GM18951 (cell line): Measurements from ENCODE around the gene GRIK3.

Source experiments
- POLR2A ChIP-seq: IDR thresholded peaks from 4 replicates; pipeline ENCODE4 v1.6.1; 2011; ENCODE audit warnings: mild to moderate bottlenecking; ENCODE audit not compliant: insufficient read length, insufficient read depth; ENCODE audit errors: extremely low read depth
- in situ Hi-C: fragments of 300-500 bp; cut with MboI; formaldehyde crosslinking; loops from one replicate; pipeline ENCODE4 v1.12.0; 2022; ENCODE audit warnings: low sequenced_read_pairs, mixed read lengths, inconsistent platforms; ENCODE audit not compliant: unreplicated experiment

Gene GRIK3

DNA sequence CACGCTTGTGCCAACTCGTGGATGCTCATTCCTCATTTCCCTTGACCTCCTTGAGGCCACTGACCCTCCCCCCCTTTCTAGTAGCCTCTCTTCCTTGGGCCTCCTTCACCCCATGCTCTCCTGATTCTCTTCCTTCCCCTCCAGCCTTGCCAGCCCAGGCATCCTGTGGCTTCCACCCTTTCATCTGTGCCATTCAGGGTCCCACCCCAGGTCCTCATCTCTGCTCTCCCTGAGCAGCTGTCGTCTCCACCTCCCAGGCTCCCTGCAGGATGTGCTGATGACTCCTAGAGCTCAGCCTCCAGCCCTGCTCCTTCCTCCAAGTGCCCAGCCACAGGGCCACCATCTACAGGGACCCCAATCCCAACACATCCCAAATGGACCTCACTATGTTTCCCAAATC is 197.4 kb downstream of the GRIK3 start:
- in situ Hi-C loops: no loop called here
- no peak for TF ChIP-seq POLR2A

DNA sequence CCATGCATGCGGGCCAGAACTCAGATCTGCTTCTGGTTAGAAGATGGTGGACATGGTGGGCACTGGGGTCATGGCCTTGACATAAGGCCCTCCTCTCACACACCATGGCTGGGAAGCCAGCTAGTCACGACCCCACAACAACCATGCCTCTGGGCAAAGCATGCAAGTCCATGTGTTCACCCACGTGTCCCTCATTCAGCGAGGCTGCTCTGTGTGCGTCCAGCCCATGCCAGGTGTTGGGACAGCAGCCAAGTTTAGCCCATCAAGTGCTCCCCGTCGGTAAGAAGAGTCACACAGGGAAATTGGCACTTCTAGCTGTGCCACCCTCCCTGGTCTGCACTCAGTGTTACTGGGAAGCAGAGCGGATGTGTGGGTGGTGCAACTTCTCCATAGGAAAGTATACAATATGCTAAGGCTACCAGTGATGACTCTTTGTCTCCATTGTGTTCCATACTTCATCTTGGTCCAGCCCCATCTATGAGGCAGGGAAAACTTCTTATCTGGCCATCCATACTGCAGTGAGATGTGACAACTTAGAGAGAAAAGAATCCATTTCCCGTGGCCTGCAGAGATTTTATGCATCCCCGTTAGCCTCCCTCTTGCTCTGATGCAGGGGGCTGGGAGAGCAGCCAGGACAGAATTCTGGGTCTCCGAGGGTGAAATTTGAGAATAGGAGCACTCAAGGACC is 198.0 kb downstream of the GRIK3 start:
- TF ChIP-seq POLR2A: no peak

DNA sequence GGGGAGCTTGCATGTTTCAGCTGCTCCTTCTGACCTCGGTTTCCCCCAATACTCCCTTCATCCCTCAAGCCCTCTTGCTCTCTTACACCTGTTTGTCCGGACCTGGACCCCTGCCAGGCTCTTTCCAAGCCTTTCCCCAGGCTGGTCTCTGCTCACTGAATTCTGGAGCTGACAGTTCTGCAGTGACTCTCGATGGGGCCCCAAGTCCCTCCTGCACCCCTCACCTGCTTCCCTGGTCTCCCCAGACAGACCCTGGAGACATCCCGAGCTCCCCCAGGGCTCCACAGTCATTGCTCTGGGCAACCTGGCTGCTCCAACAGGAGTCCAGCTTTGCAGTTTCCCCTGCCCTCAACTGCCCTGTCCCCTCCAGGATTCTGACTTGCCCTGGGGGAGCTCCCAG is 198.6 kb downstream of the GRIK3 start:
- no peak for TF ChIP-seq POLR2A
- in situ Hi-C loops: no loop called here

More for the DNA sequence above, 198.0 kb downstream of the GRIK3 start:
- in situ Hi-C loops: no loop called here

DNA sequence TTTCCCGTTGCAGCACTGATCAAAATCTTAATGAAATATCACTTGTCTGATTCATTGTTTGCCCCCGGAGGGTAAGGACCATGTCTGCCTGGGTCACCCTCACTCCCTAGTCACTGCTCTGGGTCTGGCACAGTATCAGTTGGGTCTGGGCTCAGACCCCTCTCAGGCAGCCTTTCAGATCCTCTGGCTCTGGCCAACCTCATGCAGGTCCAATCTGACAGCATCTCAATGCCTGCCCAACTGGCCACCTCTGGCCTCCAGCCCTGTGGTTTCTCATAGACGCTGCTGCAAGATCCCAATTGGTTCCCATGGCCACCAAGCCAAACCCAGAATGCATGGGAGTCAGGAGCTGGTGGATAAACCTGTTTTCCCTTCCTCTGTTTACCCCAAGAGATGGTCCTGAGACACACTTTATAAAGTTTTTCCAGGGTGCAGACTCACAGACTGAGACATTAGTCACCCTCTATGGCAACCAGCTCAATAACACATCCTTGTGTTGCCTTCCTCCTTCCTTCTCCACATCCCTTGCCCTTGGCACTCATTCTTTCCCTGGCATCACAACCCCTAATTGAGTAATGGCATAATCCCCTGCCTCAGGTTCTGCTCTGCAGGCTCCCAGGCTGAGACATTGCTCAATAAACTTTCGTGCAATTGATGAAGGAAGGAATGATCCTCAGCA is 199.2 kb downstream of the GRIK3 start:
- TF ChIP-seq POLR2A: no peak

DNA sequence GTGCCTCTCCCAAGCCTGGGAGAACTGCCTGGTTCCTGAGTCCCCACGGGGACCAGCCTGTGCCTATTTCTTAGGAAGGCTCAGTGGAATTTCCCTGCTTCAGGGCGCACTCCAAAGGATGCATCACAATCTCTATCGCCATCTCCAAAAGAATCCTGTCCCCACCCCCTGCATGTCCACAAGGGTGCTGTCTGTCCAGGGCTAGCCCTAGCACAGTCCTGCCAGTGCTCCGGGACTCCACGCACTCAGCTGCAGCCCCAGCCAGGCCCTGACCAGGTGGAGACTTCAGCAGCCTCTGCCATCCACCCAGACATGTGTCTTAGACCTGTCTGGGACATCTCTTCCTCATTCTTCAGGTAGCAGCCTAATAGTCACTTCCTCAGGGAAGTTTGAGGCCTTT is 199.7 kb downstream of the GRIK3 start:
- in situ Hi-C loops: no loop called here
- no peak for TF ChIP-seq POLR2A

More for the DNA sequence above, 199.2 kb downstream of the GRIK3 start:
- in situ Hi-C loops: no loop called here

DNA sequence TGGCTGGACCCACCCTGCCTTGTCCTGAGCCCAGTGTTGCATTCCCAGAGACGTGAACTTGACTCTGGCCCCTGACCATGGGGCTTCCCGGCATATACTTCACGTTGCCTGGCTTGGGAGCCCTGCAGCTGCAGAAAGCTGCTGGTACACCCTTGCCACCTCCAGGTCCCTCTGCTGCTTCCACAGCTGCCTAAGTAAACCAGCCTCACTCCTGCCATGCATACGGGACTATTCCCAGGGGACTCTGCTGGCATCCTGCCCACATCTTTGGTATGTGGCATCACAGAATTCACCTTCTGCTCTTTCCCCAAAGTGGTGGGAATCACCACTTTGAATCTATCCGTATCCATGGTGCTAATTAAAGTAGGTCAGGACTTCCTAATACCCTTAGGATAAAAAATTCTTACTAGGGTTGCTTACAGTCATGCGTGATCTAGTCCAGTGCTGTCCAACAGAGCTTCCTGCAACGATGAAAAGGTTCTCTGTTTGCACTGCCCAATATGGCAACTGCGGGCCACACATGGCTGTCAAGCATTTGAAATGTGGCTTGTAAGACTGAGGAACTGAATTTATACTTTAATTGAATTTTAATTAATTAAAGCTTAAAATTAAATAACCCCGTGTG is 203.0 kb downstream of the GRIK3 start:
- in situ Hi-C loops: no loop called here

DNA sequence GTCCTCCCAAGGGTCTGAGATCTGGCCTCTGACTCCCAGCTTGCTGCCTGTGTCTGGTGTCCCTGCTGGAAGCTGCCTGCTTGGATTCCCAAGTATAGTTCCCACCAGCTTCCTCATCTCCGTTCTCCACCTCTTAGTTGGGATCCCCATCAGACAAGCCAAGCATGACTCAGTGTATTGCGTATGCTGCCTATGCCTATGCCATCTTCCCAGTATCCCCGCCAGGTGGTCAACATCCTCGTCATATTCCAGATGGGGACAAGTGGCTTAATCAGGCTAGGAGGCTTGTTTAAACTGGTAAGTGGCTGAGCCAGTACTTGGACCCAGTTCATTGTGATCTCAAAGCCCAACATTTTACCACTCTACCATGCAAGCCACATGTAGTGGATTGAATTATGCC is 204.4 kb downstream of the GRIK3 start:
- in situ Hi-C loops: no loop called here
- TF ChIP-seq POLR2A: no peak

More for the DNA sequence above, 203.0 kb downstream of the GRIK3 start:
- TF ChIP-seq POLR2A: no peak

DNA sequence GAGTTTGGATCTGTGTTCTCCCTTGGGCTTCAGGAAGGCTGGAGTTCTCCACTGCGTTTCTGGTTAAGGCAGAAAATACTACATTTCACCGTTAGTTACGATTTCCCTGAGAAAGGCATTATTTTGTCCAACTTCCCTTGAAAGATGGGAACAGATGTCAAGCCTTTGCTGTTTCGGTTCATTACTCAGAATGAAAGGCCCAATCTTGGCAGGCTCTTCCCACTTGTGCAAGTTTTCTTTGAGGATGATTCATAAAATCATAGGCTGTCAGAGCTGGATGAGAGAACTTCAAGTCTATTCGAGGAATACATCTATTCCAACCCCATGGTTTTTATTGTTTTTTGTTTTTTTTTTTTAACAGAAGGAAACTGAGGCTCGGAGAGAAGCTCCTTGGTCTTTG is 205.2 kb downstream of the GRIK3 start:
- in situ Hi-C loops: no loop called here
- TF ChIP-seq POLR2A: no peak

DNA sequence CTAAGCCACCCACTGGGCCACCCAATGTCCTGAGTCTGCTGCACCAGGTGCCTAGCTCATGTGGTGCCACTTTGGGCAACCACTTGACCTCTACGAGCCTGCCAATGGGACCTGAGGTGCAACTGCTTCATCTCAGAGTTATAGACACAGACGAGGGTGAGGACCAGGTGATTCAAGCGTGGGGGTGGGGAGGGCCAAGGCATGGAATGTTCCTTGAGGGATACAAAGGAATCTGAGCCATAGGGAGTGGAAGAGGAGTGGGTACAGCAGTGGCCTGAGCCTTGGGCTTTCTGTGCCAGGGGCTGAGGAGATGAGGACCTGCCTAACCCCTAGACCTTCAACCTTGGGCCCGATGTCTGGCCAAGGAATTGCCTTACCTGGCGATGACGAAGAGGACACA is 209.1 kb downstream of the GRIK3 start:
- TF ChIP-seq POLR2A: no peak
- in situ Hi-C loops: no loop called here

DNA sequence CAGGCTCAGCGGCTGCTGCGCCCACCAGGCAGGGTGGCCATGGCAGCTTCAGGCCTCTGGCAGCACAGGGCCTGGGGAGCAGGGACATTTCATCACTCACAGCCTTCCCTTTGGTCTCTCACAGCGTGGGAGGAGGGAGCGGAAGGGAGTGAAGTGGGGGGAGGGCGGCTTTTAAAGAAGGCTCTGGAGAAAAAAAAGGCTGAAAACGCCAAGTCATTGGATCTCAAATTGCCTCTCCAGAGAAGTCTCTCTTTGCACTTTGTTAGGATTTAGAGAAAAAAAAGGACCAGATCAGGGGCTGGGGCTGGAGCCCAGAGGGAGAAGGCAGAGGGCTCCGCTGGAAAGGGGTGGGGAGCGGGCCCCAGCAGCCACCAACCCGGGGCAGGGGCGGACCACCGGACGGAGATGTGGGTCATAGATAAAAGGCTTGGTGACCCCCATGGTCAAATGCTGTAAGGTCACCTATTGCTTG is 209.9 kb downstream of the GRIK3 start:
- TF ChIP-seq POLR2A: no peak
- in situ Hi-C loops: no loop called here

DNA sequence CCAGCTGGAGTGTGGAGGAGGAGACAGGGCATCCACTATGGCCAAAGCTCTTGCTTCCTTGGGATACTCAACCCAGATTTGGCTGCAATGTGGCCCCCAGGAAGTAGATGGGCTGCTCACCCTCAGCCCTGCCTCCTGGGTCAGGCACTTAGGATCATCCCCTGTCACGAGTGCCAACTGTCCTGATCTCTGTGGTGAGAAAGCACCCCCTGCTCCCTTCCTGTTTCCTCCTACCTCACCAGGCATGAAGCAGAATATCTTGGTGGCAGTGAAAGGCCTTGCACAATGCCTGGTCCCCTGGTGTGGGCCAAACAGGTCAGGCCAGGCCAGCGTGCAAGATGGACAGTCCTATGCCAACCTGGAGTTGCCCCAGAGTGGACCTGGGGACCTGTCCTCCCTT is 211.7 kb downstream of the GRIK3 start:
- in situ Hi-C loops: no loop called here
- TF ChIP-seq POLR2A: no peak

DNA sequence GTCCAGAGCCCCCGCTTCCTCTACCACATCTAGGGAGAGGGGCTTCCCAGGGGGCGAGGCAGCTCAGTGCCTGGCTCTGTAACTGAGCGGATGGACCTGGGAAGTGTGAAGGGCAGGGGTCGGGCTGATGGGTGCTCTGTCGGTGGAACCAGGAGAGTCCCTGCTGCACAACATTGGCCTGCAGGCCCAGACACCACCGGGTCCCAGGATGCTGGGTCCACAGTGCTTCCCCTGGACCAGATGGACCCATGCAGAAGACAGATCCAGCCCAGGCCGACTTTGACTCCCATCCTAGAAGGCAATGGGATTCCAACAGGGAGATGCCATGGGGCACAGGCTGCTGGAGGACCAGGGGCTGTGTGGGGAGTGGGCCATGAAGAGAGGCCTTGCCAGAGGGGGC is 212.9 kb downstream of the GRIK3 start:
- no peak for TF ChIP-seq POLR2A
- in situ Hi-C loops: no loop called here

DNA sequence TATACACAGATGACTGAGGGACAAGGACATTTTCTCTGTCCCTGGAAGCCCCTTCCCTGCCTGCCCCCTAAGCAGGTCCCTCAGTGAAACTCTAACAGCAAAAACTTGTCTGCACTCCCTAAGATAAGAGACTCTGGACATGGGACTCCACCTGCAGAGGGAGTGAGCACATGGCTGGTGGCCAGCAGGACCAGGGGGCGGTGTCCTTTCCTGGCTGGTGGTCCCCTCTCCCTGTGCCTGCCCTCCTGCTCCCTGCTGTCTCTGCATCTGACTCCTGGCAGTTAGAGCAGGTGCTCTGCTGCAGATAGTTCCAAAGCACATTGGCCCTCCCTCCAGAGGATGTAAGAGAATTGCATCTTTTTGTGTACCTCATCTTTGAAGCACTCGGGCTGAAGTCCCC is 215.5 kb downstream of the GRIK3 start:
- in situ Hi-C loops: no loop called here
- TF ChIP-seq POLR2A: no peak

DNA sequence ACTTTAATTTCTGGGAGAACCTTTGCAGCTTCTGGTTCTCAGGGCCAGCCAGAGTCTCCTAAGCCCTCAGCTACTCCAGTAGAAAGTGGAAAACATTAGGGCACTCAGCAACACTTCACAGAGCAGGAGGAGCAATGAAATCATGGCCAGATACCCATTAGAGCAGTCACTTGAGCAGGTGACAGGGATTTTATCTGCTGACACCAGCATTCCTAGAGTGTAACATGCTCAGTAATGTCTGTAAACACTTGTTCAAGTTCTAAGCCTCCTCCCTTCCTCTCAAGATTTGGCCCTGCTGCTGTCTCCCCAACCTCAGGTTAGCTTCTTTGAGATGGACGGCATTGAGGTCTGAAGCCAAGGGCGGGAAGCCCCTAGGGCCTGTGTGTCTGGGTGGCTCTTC is 218.0 kb downstream of the GRIK3 start:
- in situ Hi-C loops: no loop called here
- TF ChIP-seq POLR2A: no peak
